PFSK-1 (cell line): ENCODE data around the gene HIVEP2.

Source experiments
- FOXP2 ChIP-seq: optimal IDR thresholded peaks from 2 replicates; pipeline ENCODE3; 2011; ENCODE audit warnings: borderline replicate concordance, control low read depth, inconsistent platforms; ENCODE audit not compliant: insufficient read depth; ENCODE audit errors: extremely low read length, extremely low read depth
- POLR2AphosphoS5 ChIP-seq: IDR thresholded peaks from 2 replicates; pipeline ENCODE4 v1.6.1; 2012; ENCODE audit warnings: low read depth, mild to moderate bottlenecking, control low read depth, low read length, moderate library complexity
- REST ChIP-seq, 2 experiments: IDR thresholded peaks; 2 replicates each; pipeline versions ENCODE4 v1.6.1 to v1.8.0; 2011 to 2012; ENCODE audit warnings: low read depth in 2 of 2, low read length in 2 of 2, control low read depth in 1 of 2, inconsistent platforms in 1 of 2, mild to moderate bottlenecking in 1 of 2, moderate library complexity in 1 of 2; ENCODE audit not compliant: insufficient read depth in 1 of 2
- SIN3A ChIP-seq: IDR thresholded peaks from 2 replicates; pipeline ENCODE4 v1.6.1; 2012; ENCODE audit warnings: mild to moderate bottlenecking, low read length, moderate library complexity, borderline replicate concordance; ENCODE audit not compliant: insufficient read depth
- TAF1 ChIP-seq: IDR thresholded peaks from 2 replicates; pipeline ENCODE4 v1.6.1; 2012; ENCODE audit warnings: low read length, control low read depth, borderline replicate concordance; ENCODE audit not compliant: insufficient read depth

Gene HIVEP2

DNA sequence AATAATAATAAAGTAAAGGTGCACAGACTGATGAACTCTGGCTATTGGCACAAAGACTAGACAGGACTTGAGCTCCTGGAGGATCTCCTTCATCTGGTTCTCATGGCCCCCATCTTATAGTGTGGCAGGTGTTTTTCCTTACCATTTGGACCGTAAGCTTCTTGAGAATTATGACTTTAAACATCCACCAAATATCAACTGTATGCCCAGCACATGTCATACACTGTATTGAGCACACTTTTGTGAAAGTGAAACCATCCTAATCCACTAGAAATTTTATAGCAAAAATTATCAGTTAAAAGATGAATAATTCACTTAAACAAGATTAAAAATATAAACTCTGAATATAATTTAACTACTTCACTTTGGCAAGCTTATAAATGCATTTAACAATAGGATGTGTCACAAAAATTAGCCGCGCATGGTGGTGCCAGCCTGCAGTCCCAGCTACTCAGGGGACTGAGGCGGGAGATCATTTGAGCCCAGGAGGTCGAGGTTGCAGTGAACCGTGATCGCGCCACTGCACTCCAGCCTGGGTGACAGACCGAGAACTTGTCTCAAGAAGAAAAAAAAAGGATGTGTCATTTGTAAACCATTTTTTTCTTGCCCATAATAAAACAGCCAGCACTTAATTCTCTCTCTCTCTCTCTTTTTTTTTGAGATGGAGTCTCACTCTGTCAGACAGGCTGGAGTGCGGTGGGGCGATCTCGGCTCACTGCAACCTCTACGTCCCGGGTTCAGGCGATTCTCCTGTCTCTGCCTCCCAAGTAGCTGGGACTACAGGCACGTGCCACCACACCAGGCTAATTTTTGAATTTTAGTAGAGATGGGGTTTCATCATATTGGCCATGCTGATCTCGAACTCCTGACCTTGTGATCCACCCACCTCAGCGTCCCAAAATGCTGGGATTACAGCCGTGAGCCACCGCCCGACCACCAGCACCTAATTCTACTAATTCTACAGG lies 9.1 kb downstream of the HIVEP2 start:
- no peak for TF ChIP-seq SIN3A
- no peak for TF ChIP-seq TAF1
- no peak for TF ChIP-seq REST (IDR thresholded peaks at IDR 0.05; ENCODE audit: insufficient read depth in 1 of 2, low read depth in 2 of 2, low read length in 2 of 2)
- no peak for TF ChIP-seq POLR2AphosphoS5
- no peak for TF ChIP-seq FOXP2

GRCh38 chr6:142934599-142934998 lies 10.4 kb downstream of the HIVEP2 start:
- TF ChIP-seq REST (IDR thresholded peaks at IDR 0.05; ENCODE audit: insufficient read depth in 1 of 2, low read depth in 2 of 2, low read length in 2 of 2) = no peak
- TF ChIP-seq SIN3A = no peak
- no peak for TF ChIP-seq TAF1

DNA sequence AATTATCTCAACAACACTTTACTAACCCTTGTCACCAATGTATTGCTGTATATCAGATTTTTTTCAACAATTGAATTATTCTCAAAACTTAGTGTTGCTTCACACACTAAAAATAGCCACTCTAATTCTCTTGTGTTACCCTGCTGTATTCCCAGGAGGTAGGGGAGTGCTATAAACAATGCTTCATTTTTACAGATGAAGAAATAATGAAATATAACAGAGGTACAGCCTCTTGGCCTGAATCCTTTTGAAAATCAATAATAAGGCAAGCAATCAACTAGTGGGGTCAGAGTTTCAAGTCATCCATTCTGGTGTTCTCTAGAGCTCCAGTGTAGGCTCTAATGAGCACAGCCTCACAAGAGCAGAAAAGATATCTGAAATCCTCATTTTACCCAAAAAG lies 10.9 kb downstream of the HIVEP2 start:
- TF ChIP-seq REST (IDR thresholded peaks at IDR 0.05; ENCODE audit: insufficient read depth in 1 of 2, low read depth in 2 of 2, low read length in 2 of 2) (no peak), POLR2AphosphoS5 (no peak)

DNA sequence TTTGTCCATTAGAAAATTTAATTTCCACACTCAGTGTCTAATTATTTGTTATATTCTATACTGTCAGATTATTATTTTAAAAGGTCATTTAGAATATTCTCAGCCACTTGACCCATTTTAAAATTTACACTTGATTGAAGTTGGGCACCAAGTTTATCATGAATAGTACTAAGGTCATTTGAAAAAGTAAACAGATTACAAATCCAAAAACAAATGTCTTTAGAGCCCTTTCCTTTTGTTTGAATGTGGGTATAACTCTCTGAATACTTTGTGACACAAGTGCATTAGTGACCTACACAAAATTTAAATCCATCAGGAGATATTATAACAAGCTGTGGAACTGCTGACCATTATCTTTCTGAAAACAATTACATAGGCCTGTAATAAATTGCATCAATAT lies 11.3 kb downstream of the HIVEP2 start:
- TF ChIP-seq TAF1 (no peak), SIN3A (no peak), REST (IDR thresholded peaks at IDR 0.05; ENCODE audit: insufficient read depth in 1 of 2, low read depth in 2 of 2, low read length in 2 of 2) (no peak), FOXP2 (no peak), POLR2AphosphoS5 (no peak)

DNA sequence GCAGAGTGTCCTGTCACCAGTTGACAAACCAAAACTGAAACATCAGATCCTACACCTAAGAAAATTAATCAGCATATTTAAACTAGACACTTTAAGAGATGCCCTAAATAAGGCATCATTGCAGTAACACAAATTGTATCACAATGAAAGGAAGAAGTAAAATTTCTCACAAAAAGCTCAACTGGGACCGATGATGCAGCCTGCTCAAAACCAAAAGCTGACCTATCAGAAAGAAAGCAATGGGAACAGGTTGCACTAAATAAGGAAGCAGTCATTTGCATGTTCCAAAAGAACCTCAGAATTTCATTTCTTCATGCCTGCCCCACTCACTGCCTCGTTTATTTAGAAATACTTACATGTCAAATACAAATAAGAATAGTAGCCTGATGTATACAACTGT lies 12.1 kb downstream of the HIVEP2 start:
- TF ChIP-seq FOXP2 (no peak), SIN3A (no peak), POLR2AphosphoS5 (no peak), REST (IDR thresholded peaks at IDR 0.05; ENCODE audit: insufficient read depth in 1 of 2, low read depth in 2 of 2, low read length in 2 of 2) (no peak), TAF1 (no peak)
